GM21381 (cell line): ENCODE data around the gene NPIPA8.
"Not testable (repeated sequence)": the region's sequence is repeated elsewhere in the genome, so short reads cannot be mapped to it uniquely, and the experiment has no call there.

Experiments used
- ATAC-seq: cut with Tn5 transposase; IDR thresholded peaks from one replicate; pipeline ENCODE4 v1.9.1; 2021; ENCODE audit warnings: mild to moderate bottlenecking, moderate library complexity; ENCODE audit not compliant: unreplicated experiment

The NPIPA8 gene

GRCh38 chr16:18280319-18280718, 56.2 kb downstream of the NPIPA8 start:
- ATAC-seq: not testable (repeated sequence)

GRCh38 chr16:18276756-18277155, 59.8 kb downstream of the NPIPA8 start:
- not testable (repeated sequence) for ATAC-seq

- not testable (repeated sequence) for ATAC-seq
Measured at GRCh38 chr16:18270171-18270570, 66.4 kb downstream of the NPIPA8 start.
